CD4-positive, alpha-beta T cell treated with Interleukin-10 for 1 hour (primary cell): ENCODE measurements around the gene LYG1.

Experiments used
- DNase-seq: peaks from one replicate; pipeline ENCODE4 v3.0.0-alpha.2; 2020

Gene LYG1

DNA sequence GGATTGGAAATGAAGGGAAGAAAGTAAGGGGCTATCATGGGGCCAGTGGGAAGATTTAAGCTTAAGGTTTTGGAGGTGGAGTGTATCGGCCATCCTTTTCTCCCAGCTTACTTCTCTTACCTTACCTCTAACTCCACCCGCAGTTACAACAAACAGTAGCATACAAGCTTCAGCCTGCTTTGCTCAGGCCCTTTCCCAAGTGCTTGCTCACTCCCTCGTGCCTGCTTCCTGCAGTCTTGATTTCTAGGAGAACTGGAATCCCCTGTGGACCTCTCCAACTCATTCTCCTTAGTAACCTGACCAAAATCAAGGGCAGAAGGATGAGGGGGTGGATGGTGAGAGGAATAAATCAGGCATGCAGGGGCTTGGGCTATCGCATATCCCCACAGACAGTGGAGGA lies 39.8 kb downstream of the LYG1 start:
- DNase-seq = no peak

DNA sequence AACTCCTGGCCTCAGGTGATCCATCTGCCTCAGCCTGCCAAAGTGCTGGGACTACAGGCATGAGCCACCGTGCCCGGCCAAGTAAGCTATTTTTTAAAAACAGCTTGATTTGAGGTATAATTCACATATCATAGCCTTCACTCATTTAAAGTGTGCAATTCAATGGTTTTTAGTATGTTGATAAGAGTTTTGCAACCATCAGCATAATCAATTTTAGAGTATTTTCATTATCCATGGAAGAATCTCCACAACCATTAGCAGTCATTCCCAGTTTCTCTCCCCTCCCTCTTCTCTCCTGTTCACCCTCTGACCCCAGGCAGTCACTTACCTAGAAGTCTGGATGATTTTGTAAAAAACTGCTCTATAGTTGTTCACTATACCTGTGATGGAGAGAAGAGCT lies 40.8 kb downstream of the LYG1 start:
- no peak for DNase-seq

DNA sequence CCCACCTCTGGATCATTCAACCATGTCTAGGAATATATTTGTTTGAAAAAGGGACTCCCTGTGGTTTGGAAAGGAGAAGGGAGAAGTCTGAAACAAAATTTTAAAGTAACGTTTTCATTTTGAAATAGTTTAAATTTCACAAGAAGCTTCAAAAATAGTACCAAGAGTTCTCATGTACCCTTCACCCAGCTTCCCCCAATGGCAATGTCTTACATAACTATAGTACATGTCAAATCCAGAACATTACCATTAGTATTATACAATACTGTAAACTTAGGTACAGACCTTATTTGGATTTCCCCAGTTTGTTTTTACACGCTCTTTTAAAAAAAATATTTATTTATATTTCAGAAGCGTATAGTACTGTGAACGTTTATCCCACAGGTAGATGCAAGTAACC lies 41.5 kb downstream of the LYG1 start:
- DNase-seq = no peak

DNA sequence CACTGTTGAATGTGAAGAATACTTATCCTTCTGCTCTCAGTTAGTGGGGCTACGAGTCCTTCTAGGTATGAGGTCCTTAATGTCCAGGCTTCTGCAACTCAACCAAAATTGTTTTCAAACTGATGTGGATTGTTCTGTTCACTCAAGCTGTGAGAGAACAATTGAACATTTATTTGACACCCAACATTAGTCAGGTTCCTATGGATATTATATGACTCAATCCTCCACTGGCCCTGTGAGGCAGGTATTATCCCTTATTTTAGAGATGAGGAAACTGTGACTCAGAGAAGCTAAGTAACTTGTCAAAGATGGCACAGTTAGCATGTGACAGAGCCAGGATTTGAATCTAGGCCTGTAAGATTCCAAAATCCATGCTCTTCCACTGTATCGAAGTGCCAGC lies 44.3 kb downstream of the LYG1 start:
- no peak for DNase-seq

DNA sequence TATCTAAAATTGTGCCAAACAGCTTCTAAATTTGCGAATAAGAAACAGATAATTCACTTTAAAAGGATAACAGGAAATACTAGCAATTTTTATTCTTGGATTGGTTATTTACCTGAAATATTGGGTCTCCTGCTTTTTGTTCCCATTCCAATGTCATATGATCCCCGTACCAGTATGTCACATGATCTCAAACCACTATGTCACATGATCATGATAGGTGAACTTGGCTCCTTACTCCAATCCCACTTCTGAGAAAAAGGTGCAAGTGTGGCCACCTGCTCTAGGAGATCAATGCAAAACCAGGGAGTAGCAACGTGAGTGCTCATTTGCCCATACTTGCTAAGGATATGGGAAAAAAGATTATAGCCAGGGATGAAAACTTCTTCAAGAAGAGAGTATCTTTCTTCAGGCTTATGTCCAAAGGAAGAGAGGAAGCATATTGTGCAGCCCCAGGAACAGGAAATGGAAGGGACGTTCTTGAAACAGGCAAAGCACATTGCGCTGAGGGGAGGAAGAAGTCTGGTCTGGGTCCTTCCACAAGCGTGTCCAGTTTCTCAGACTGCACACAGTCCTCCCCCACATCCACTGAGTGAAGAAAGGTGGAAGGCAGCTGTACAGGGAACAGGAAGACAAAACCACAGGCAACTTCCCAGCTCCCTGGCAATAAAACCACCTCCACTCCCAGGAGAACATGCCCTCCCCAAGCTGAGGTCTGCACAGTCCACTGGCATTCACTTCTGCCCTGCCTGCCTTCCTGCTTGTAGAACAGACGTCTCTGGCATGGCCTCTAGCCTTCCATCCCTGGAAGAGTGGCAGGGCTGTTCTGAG lies 45.3 kb downstream of the LYG1 start, which contains the start of gene LYG2:
TSS of gene LYG2 (minus strand) at position 176 of the 828 bp plus-strand sequence. CDS start 1,406 bp downstream, outside the sequence.
- no peak for DNase-seq

DNA sequence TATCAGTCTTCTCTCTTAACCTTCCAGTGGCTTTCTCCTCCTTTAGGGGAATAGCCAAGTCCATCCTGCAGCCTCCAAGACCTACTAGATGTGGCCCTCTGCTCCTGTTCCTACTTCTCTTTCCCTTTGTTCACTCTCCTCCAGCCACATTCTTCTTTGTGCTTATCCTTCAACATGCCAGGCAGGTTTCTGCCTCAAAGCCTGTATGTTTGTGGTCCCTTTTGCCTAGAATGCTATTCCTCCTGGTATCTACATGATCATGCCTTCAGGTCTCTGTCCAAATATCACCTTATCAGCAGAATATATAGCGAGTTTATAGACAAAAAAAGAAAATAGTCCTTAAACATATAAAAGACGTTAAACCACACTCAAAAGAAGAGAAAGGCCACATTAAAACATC lies 51.0 kb downstream of the LYG1 start:
- no peak for DNase-seq

DNA sequence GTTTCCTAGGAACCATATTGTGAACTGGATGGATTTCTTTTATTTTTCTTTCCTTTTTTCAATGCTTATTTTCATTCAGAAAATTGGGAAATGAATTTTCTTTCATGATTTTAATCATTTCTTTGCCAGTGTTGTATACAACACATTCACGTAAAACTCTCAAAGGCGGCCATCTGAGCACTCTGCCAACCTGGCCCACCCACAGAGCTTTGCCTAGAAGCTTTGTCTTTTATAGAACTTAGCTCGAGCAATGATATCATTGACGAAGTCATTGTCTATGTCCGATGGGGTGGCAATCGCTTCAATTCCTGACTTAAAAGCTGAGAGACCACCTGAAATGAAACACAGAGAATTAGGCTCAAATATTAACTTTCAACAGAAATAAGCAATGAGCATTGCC lies 58.8 kb downstream of the LYG1 start:
- no peak for DNase-seq

DNA sequence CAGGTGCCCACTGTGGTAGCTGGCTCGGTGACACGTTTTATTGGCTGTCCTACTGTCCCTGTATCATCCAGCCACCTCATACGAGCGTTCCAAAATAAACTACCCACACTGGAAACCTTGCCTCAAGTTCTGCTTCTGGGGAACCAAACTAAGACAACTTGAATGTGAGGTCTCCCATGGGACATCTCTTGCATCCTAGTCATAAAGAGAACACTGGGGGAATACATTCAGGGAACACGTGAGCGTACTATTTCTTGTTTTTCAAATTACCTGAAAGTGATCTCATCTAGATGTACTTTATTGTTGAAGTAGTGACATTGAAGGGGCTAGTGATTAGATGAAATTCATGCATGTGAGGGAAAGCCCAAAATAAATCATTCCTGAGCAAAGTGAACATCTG lies 60.6 kb downstream of the LYG1 start:
- DNase-seq = no peak

DNA sequence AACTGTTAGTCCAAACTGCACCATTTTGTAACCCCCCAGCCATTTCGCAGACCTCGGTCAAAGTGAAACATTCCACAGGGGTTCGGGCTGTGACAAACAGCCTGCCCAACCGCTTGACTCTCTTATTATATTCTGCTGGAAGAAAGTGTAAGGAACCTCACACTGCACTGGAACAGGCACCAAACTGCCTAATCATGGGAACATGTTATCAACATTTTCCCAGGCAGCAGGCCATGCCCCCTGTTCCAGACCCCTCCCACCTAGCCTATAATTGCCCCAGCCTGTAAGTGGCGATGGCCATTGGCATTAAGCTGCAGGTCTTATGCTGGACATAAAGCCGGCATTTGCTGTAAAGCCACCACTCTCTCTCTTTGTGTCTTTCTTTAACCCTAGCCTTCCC lies 62.4 kb downstream of the LYG1 start:
- DNase-seq = no peak
